ENCODE measurements around the gene PPP1R1B. TPM values are rescaled to one million over a fixed set of nuclear protein-coding genes. Genes with fewer than 3 reads are reported as not detected.
A peak's percentile ranks its signal among the peaks of the same experiment; 100 is the strongest.

Gene PPP1R1B
- total and polyA plus RNA-seq, 3 donors from 2014 or later: 22.4 to 63.1 (median 24.3) TPM

GRCh38 chr17:39629898-39630297, 3.1 kb downstream of the PPP1R1B start:
- 84 to 92% methylated on average over 12 of the region's 12 CpGs for WGBS, 2 donors
- Histone ChIP-seq H3K27ac (no peak overlapping the region), H3K4me1 (peaks cover 44% of the 10 kb centered on the region), H3K9me3 (no peaks in the 10 kb centered on the region), H3K27me3 (no peaks in the 10 kb centered on the region), H3K4me3 (no peak overlapping the region), H3K36me3 (ENCODE audit: low read depth, missing control alignments) (no peaks in the 10 kb centered on the region)
- intact Hi-C loops (cut with DNase I; ENCODE audit: low total_unique reads): loop anchor here (5.0 kb wide), 1 partner anchor 117 kb away; no protein-coding TSS in a partner anchor
- DNase-seq: no peak
- TF ChIP-seq, protein P1, sequence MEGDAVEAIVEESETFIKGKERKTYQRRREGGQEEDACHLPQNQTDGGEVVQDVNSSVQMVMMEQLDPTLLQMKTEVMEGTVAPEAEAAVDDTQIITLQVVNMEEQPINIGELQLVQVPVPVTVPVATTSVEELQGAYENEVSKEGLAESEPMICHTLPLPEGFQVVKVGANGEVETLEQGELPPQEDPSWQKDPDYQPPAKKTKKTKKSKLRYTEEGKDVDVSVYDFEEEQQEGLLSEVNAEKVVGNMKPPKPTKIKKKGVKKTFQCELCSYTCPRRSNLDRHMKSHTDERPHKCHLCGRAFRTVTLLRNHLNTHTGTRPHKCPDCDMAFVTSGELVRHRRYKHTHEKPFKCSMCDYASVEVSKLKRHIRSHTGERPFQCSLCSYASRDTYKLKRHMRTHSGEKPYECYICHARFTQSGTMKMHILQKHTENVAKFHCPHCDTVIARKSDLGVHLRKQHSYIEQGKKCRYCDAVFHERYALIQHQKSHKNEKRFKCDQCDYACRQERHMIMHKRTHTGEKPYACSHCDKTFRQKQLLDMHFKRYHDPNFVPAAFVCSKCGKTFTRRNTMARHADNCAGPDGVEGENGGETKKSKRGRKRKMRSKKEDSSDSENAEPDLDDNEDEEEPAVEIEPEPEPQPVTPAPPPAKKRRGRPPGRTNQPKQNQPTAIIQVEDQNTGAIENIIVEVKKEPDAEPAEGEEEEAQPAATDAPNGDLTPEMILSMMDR (IDR thresholded peaks at IDR 0.05): no peak
- TF ChIP-seq POLR2A (IDR thresholded peaks at IDR 0.05): no peak

DNA sequence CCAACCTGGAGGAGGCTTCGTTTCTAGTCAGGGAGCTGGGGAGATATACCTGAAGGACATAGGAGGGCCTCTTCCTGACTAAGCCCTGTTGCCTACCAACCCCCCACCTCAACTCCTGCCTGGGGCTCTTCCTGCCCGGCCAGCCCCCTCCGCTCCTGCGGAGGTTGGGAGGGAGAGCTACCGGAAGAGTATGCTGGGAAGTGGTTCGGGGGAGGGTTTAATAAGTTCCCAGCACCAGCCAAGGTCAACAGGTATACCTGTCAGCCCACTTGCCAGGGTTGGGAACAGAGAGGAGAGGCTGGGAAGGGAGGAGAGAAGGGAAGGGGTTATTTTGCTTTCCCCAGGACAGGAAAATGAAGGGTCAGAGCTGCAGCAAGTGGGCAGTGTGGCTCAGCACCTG, 4.7 kb downstream of the PPP1R1B start:
- H3K4me3 ChIP-seq: no peak overlapping the region
- no peaks in the 10 kb centered on the region for H3K36me3 ChIP-seq (ENCODE audit: low read depth, missing control alignments)
- peak overlapping the region in 1 of 2 donors; percentile 28 for H3K27ac ChIP-seq
- intact Hi-C loops (cut with DNase I; ENCODE audit: low total_unique reads): no loop called here
- 60 to 68% methylated on average over 6 of the region's 6 CpGs for WGBS, 2 donors
- H3K9me3 ChIP-seq: no peaks in the 10 kb centered on the region
- no peaks in the 10 kb centered on the region for H3K27me3 ChIP-seq
- DNase-seq: no peak
- peaks cover 46% of the 10 kb centered on the region for H3K4me1 ChIP-seq
- TF ChIP-seq, protein P1 (IDR thresholded peaks at IDR 0.05): no peak
- TF ChIP-seq POLR2A (IDR thresholded peaks at IDR 0.05): no peak

- Histone ChIP-seq H3K4me1 (peaks cover 39% of the 10 kb centered on the region), H3K4me3 (no peak overlapping the region), H3K9me3 (no peaks in the 10 kb centered on the region), H3K27me3 (no peaks in the 10 kb centered on the region), H3K36me3 (ENCODE audit: low read depth, missing control alignments) (no peaks in the 10 kb centered on the region), H3K27ac (peak overlapping the region; percentile 16 to 28)
- DNase-seq: peak; percentile 78
- WGBS, 2 donors: 36 to 60% methylated on average over 13 of the region's 13 CpGs
- intact Hi-C loops (cut with DNase I; ENCODE audit: low total_unique reads): no loop called here
- no peak for TF ChIP-seq POLR2A (IDR thresholded peaks at IDR 0.05)
- TF ChIP-seq, protein P1 (IDR thresholded peaks at IDR 0.05): no peak
Measured at GRCh38 chr17:39632153-39632941, 5.6 kb downstream of the PPP1R1B start.

GRCh38 chr17:39633570-39634183, 6.9 kb downstream of the PPP1R1B start:
- DNase-seq: no peak
- Histone ChIP-seq H3K27me3 (no peaks in the 10 kb centered on the region), H3K9me3 (no peaks in the 10 kb centered on the region), H3K36me3 (ENCODE audit: low read depth, missing control alignments) (no peaks in the 10 kb centered on the region), H3K27ac (peak overlapping the region in 1 of 2 donors; percentile 60), H3K4me1 (peaks cover 48% of the 10 kb centered on the region), H3K4me3 (no peak overlapping the region)
- WGBS, 2 donors: 68 to 75% methylated on average over 8 of the region's 8 CpGs
- intact Hi-C loops (cut with DNase I; ENCODE audit: low total_unique reads): no loop called here
- TF ChIP-seq, protein P1 (IDR thresholded peaks at IDR 0.05): no peak
- no peak for TF ChIP-seq POLR2A (IDR thresholded peaks at IDR 0.05)

All from testis (tissue), 3 donors.